Posterior cingulate gyrus (tissue), 11 donors: ENCODE measurements around the gene APOBEC3H.

Source experiments
- DNase-seq, 10 donors: peaks; one replicate each; pipeline versions ENCODE4 v3.0.0 to v3.0.0-alpha.2; 2020 to 2021; ENCODE audit warnings: mixed read lengths in 3 of 10
- intact Hi-C: fragments of 100-400 bp; cut with DNase I; formaldehyde crosslinking; loops from one replicate; pipeline ENCODE4 v1.15.1; 2023

Gene APOBEC3H

DNA sequence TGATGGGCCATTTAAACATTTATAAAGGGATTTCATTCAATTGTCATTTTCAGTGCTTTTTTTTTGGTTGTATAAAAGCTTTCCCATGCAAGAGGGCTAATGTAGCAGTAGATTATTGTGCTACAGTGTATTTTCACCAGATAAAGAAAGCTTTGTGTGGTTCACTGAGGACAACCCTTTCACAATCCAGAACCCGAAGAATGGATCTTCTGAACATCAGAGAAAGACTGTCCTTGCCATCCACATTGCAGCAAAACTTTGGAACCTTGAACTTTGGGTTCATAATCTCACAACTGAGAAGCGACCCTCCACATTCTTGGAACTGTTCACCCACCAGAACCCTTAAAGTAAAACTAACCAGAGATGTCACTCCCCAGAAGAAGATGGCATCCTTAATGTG, 9.3 kb downstream of the APOBEC3H start:
- no peak for DNase-seq
- intact Hi-C loops: no loop called here

GRCh38 chr22:39108487-39108886, 11.4 kb downstream of the APOBEC3H start:
- intact Hi-C loops: no loop called here
- no peak for DNase-seq

- no peak for DNase-seq
- intact Hi-C loops: no loop called here
These were observed 12.3 kb downstream of the APOBEC3H start for GRCh38 chr22:39109361-39109760.

- DNase-seq: peak in 1 of 10 donors; percentile 14
These were observed 13.9 kb downstream of the APOBEC3H start for GRCh38 chr22:39110631-39111561.

GRCh38 chr22:39114112-39114511, 17.1 kb downstream of the APOBEC3H start:
- intact Hi-C loops: no loop called here
- peak in 1 of 10 donors; percentile 21 for DNase-seq

More at GRCh38 chr22:39110631-39111561, 13.9 kb downstream of the APOBEC3H start:
- intact Hi-C loops: no loop called here

GRCh38 chr22:39115570-39115969, 18.5 kb downstream of the APOBEC3H start:
- DNase-seq: no peak
- intact Hi-C loops: no loop called here

- intact Hi-C loops: no loop called here
- DNase-seq: peak in 1 of 10 donors; percentile 16
These were observed 19.1 kb downstream of the APOBEC3H start for GRCh38 chr22:39115977-39116621.

DNA sequence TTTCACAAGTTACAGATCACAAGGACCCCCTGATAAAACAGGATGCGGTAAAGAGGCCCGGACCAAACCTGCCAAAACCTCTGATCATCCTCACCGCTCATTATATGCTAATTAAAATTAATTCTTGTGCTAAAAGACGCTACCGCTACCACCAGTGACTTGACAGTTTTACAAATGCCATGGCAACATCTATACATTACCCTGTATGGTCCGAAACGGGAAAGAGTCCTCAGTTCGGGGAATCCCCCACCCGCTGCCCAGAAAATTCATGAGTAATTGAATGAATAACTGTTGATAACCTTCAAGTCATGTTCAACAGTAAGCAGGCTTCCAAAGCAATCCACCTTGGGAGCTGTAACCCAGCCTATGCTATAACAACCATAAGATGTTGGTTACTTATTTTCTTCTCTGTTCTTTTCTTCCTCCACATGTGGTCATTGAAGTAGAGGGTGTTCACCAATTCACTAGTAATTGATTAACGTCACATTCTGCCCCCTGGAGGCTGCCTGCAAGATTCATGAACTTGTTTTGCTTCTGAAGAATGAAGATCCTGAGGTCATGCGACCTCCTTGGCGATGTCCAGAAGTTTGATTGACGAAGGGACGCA, 20.6 kb downstream of the APOBEC3H start:
- intact Hi-C loops: no loop called here

GRCh38 chr22:39120983-39121382, 23.9 kb downstream of the APOBEC3H start:
- intact Hi-C loops: loop anchor here (5.0 to 10.0 kb wide), 2 partner anchors 116 to 354 kb away; no protein-coding TSS in a partner anchor
- no peak for DNase-seq

More for the DNA sequence above, 20.6 kb downstream of the APOBEC3H start:
- peak in 1 of 10 donors; percentile 47 for DNase-seq

DNA sequence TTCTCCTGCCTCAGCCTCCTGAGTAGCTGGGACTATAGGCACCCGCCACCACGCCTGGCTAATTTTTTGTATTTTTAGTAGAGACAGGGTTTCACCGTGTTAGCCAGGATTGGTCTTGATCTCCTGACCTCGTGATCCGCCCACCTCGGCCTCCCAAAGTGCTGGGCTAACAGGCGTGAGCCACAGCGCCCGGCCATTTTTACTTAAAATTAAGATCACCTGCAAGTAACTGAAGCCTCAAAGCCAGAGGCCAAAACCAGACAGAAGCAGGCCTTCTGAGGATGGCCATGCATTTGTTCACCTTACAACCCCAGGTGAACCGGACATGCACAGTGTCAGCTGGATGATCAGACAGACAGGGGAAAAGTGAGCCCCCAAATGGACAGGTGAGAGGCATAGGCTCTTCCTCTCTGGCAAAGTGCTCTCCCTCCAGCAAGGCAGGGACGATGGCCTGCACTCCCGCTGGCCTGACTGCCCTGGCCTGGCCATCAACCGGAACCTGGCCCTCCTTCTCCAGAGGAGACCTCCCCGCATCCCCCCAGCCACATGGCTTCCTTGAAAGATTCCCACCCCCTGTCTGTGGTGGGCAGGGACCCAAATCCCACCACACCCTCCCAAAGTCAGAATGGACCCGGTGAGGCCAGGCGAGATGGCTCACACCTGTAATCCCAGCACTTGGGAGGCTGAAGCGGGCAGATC, 25.9 kb downstream of the APOBEC3H start:
- DNase-seq: peak in 2 of 10 donors; percentile 62 to 66
- intact Hi-C loops: loop anchor here (2.0 to 10.0 kb wide), 3 partner anchors 118 to 356 kb away; no protein-coding TSS in a partner anchor

DNA sequence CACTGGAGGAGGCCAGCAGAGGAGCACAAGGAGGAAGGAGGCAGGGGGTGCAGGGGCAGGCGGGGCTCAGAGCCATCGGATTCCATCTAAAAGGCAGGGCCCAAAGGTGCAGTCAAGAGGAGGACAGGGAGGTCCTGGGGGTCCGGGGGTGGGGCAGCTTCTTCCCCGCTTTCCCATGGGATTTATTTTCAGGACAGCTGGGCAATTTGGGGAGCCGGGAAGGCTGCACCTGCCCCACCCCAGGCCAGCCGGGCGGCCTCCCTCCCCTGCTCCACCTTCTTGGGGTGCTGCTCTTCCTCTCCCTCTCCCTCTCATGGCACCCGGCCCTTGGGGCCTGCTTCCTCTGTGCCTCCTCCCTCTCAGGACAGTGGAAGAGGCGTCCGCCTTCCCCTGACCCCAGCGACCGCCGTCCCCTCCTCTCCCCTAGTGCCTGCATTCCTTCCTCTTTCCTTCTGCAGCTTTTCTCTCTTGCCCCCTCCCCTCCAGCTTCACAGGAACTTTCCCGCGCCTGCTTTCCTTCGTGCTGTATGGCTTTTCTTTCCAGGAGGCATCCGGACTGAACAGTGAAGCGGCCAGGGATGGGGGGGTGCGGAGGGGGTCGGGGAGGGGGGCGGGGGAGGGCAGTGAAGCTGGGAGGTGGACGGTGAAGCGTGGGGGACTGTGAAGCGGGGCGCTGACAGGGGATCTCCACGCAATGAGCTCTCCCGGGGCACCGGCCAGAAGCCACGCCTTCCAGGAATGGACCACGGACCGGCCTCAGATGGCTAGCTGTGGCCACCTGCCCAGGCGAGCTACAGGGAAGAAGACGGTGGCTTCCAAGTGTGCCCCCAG, 26.9 kb downstream of the APOBEC3H start:
- intact Hi-C loops: loop anchor here (2.0 to 10.0 kb wide), 3 partner anchors 119 to 357 kb away; no protein-coding TSS in a partner anchor

DNA sequence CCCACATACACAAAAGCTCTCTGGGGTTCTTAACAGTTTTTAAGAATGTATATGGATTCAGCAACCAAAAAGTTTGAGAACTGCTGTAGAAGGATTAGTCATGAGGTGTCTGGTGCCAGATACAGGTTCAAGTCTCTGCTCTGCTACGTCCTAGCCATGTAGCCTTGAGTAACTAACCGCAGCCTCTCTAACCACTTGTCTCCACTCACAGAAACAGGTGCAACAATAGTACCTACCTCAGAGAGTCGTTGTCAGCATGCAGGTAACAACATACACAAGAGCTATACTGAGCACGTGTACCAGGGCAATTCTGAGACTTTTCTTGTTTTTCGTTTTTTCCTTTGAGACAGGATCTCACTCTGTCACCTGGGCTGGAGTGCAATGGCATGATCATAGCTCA, 28.6 kb downstream of the APOBEC3H start:
- intact Hi-C loops: loop anchor here (10.0 kb wide), 1 partner anchor 121 kb away; no protein-coding TSS in a partner anchor
- no peak for DNase-seq

More for the DNA sequence above, 26.9 kb downstream of the APOBEC3H start:
- DNase-seq: peak in 1 of 10 donors; percentile 59

GRCh38 chr22:39128508-39128907, 31.5 kb downstream of the APOBEC3H start:
- peak in 3 of 10 donors; percentile 50 to 59 (median 57) for DNase-seq
- intact Hi-C loops: loop anchor here (10.0 kb wide), 1 partner anchor 124 kb away; no protein-coding TSS in a partner anchor

GRCh38 chr22:39129081-39129480, 32.0 kb downstream of the APOBEC3H start:
- intact Hi-C loops: loop anchor here (10.0 kb wide), 1 partner anchor 124 kb away; no protein-coding TSS in a partner anchor
- no peak for DNase-seq

- intact Hi-C loops: loop anchor here (10.0 kb wide), 1 partner anchor 125 kb away; no protein-coding TSS in a partner anchor
- DNase-seq: peak in 1 of 10 donors; percentile 67
These were observed 32.7 kb downstream of the APOBEC3H start for GRCh38 chr22:39129746-39130145.

GRCh38 chr22:39130152-39130704, 33.2 kb downstream of the APOBEC3H start:
- intact Hi-C loops: no loop called here
- peak in 1 of 10 donors; percentile 42 for DNase-seq

DNA sequence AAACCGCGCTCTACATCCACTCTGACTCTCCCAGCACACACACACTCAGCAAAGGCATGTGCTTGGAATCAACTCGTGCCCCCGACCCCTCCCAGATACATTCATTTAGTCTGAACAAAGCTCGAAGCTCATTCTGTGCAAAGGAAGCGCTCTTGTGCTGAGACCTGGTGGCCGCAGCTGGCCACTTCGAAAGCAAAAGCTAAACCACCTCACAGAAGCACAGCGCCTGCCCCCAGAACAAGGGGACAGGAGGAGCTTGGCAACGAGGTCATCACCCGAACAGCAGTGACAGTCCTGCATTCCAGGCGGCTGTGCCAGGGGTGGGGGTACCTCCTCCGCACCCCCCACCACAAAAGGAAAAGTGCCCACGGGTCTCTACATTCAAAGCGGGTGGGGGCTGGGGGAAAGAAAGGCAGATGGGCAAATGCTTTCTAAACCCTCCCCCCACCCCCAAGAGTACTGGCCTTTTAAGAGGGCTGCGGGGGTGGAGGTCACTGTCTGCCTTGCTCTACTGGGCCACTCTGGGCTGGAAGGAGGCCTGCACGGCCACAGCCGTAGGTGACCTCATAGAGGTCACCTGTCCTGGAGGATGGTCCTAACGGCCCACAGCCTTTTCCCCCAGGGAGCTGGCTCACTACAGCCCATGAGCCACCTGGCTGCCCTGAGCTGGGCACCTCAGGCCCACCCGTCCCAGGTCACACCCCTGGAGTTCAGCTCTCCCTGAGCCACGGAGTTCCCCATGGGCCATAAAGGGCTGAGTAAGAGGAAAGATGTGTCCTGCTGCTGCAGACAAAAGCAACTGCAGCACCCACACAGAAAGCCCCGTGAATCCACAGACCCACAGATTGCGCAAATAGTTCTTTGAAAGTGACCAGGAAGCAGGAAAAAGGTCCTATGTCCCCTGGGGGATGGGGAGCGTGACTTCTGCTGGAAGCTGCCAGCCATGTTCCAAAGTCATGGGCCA, 34.1 kb downstream of the APOBEC3H start:
- peak in 1 of 10 donors; percentile 74 for DNase-seq
- intact Hi-C loops: no loop called here
